Suppressor macrophage treated with lipopolysaccharide for 1 hour (primary cell): ENCODE data around the gene STT3B.
A peak's percentile ranks its signal among the peaks of the same experiment; 100 is the strongest.
"Not testable (repeated sequence)": the region's sequence is repeated elsewhere in the genome, so short reads cannot be mapped to it uniquely, and the experiment has no call there.

Source experiments
- DNase-seq, 3 donors: peaks; one replicate each; pipeline ENCODE4 v3.0.0-alpha.2; 2020 to 2022

STT3B gene

GRCh38 chr3:31532587-31533168 lies at the start of gene STT3B:
TSS of gene STT3B (plus strand) at chr3:31532925. CDS start at chr3:31532999, 74 bp downstream.
- peak; percentile 81 to 93 (median 87) for DNase-seq

- DNase-seq: no peak
Measured at GRCh38 chr3:31483776-31484175, 48.9 kb upstream of the STT3B start.

- peak in 2 of 3 donors; percentile 11 to 29 for DNase-seq
Measured at GRCh38 chr3:31485196-31485595, 47.5 kb upstream of the STT3B start.

- no peak for DNase-seq
Measured at GRCh38 chr3:31486865-31487533, 45.7 kb upstream of the STT3B start.

GRCh38 chr3:31488475-31489017 lies 44.2 kb upstream of the STT3B start:
- no peak for DNase-seq

GRCh38 chr3:31490502-31490901 lies 42.2 kb upstream of the STT3B start:
- DNase-seq: no peak

- DNase-seq: no peak
Measured at GRCh38 chr3:31491660-31492059, 41.1 kb upstream of the STT3B start.

GRCh38 chr3:31493149-31493548 lies 39.6 kb upstream of the STT3B start:
- no peak for DNase-seq

- DNase-seq: no peak
Measured at GRCh38 chr3:31495971-31496665, 36.6 kb upstream of the STT3B start.

- no peak for DNase-seq
Measured at GRCh38 chr3:31498791-31499190, 33.9 kb upstream of the STT3B start.

- DNase-seq: no peak
Measured at GRCh38 chr3:31499281-31499680, 33.4 kb upstream of the STT3B start.

GRCh38 chr3:31502803-31503221 lies 29.9 kb upstream of the STT3B start:
- DNase-seq: no peak

- DNase-seq: no peak
Measured at GRCh38 chr3:31503456-31503855, 29.3 kb upstream of the STT3B start.

GRCh38 chr3:31504230-31504629 lies 28.5 kb upstream of the STT3B start:
- no peak for DNase-seq

- DNase-seq: no peak
Measured at GRCh38 chr3:31505371-31506048, 27.2 kb upstream of the STT3B start.

GRCh38 chr3:31506515-31506914 lies 26.2 kb upstream of the STT3B start:
- DNase-seq: not testable (repeated sequence)

GRCh38 chr3:31508452-31509146 lies 24.1 kb upstream of the STT3B start:
- DNase-seq: no peak

GRCh38 chr3:31509147-31509728 lies 23.5 kb upstream of the STT3B start:
- no peak for DNase-seq

- DNase-seq: no peak
Measured at GRCh38 chr3:31514570-31514969, 18.2 kb upstream of the STT3B start.

GRCh38 chr3:31515486-31516284 lies 17.0 kb upstream of the STT3B start:
- DNase-seq: no peak

GRCh38 chr3:31516757-31517156 lies 16.0 kb upstream of the STT3B start:
- no peak for DNase-seq
